ENCODE results near the gene TRPM2.

GRCh38 chr21:44391345-44392091 lies 38.1 kb downstream of the TRPM2 start:
- TF ChIP-seq CTCF (IDR thresholded peaks at IDR 0.05; ENCODE audit: borderline replicate concordance, extremely low read depth, low read length, poor library complexity, severe bottlenecking) (no peak), EZH2 (IDR thresholded peaks at IDR 0.05; ENCODE audit: borderline replicate concordance, low read depth, low read length, severe bottlenecking) (no peak)

Data from DND-41 (cell line).